NCI-H187 (cell line): ENCODE data around the gene TEPSIN.

Experiments
- DNase-seq, 2 experiments: peaks; one replicate each; lab custom pipeline; 2025; lab: John Stamatoyannopoulos, UW

The TEPSIN gene

DNA sequence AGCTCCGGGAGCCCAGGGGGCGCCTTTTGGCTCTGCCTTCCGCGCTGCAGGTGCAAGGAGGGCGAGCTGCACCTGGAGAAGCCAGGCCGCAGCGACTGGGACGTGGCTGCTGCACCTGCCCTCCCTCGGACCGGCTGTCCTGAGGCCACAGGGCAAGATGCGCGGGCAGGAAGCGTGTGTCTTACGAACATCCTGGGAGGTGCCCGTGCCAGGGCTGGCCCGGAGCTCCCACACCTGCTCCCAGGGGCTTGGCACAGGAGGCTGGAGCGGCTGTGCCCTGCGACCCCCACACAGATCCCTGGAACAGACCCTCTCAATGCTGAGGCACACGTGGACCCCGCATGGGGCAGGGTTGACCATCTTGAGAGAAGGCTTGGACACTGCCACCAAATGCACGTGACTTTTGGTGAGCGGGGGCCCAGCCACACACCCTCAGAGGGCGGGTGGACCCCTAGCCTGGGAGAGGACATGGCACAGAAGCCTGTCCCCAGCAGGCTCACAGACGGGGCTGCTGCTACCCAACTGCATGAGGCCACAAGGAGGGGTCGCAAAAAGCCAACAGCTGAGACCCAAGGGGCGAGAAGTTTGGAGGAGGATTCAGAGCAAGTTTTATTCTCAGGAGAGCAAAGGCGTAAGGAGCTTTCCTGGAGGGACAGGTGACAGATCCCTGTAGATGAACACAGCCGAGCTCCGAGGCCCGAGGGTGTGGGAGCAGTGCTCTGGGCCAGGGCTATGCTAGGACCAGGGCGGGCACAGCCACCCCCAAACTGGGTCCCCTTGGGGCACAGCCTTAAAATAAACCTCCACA, 11.6 kb upstream of the TEPSIN start:
- DNase-seq = no peak

DNA sequence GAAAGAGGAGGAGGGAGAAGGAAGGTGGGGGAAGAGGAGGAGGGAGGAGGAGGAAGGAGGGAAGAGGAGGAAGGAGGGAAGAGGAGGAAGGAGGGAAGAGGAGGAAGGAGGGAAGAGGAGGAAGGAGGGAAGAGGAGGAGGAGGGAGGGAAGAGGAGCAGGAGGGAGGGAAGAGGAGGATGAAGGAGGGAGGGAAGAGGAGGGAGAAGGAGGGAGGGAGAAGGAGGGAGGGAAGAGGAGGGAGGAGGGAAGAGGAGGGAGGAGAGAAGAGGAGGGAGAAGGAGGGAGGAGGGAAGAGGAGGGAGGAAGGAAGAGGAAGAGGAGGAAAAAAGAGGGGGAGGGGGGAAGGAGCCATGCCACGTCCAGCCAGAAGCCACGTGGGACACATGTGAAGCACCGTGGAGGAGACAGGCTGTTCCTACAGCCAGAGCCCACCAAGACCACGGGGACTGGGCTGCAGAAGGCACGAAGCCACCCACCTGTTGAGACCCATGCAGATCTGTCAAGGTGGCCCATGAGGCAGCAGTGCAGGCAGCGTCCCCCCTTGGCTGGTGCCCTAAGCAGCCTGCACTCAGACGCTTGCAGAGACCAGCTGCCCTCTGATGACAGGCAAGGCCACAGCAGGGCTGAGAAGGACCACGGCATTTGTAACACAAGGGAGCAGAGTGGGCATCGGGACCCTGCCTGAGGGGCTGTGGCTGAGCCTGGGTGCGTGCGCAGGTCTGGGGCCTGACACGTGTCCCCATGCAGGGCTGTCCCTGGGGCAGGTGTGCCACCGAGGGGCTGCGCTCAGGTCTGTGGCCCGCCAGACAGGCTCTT, 10.6 kb upstream of the TEPSIN start:
- DNase-seq = no peak

DNA sequence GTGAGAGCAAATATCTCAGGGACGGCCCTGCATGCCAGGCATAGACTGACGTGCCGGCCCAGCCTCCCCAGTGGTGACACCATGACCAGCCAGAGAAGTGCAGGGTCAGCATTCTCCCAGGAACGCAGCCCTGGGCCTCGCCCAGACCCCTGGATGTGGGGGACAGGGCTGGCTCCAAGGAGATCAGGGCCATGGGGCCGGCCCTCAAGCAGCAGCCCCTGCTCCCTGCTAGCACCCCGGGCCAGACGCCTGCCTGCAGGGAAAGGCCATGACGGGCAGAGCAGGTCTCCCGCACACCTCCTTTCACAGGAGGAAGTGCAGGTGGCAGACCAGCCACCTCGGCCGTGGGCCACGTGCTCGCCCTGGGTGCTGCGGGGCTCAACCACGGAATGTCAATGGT, 9.8 kb upstream of the TEPSIN start:
- no peak for DNase-seq

DNA sequence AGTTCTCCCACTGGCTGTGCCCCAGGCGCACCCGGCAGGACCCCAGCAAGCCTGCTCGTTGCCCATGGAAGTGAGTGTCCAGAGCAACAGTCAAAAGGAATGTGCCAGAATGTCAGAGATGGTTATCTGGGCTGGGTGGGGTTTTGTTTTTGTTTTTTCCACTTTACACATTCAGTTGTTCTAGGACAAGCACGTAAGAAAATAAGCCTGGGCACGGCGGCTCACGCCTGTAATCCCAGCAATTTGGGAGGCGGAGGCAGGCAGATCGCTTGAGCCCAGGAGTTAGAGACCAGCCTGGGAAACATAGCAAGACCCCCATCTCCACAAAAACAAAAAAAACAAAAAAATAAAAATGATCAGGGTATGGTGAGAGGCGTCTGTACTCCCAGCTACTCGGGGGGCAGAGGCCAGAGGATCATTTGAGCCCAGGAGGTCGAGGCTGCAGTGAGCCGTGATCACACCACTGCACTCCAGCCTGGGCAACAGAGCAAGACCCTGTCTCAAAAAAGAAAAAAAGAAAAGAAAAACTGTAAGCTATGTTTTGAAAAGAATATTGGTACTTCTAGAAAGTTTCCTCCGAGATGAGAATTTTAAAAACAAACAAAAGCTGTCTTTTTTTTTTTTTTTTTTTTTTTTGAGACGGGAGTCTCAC, 8.6 kb upstream of the TEPSIN start:
- no peak for DNase-seq

DNA sequence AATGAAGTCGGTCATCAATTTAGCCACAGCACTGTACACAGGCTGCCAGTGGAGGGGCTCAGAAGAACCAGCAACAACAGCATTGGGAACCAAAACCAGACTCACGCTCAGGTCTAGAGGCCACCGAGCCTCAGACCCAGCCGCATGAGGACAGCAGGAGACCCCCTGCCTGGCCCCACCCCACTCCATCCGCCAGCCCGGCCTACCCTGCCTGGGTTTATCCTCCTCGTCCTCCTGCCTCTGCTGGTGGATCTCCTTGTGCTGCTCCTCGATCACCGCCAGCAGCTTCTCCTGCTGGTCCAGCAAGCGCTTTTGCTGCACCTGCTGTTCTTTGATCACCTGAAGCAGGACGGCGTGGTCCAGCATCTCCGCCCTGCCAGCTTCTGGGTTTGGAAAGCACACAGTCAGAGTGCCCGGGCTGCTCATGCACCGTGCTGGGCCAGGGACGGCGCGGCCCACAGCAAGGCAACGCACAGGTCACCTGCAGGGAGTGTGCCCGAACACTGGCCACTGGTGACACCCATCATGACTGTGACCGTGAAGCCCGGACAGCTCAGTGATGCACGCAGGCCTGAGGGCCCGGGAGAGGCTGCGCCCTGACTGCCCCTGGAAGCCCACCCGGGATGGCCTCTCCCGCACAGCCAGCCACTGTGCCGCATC, 8.0 kb upstream of the TEPSIN start:
- no peak for DNase-seq

DNA sequence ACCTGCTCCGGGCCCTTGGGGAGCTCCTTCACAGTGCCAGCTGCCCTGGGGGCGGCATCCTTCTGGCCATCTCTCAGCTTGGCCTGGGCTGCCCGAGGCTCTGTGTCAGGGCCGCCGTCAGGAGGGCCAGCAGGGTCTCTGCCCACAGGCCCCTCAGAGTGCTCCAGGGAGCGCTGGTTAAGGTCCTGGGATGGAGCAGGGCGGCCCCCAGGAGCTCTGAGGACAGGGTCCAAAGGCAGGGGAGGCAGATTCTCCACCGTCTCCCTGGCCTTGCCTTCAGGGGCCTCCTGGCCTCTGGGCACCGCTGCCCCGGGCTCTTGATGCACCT, 7.5 kb upstream of the TEPSIN start:
- no peak for DNase-seq

DNA sequence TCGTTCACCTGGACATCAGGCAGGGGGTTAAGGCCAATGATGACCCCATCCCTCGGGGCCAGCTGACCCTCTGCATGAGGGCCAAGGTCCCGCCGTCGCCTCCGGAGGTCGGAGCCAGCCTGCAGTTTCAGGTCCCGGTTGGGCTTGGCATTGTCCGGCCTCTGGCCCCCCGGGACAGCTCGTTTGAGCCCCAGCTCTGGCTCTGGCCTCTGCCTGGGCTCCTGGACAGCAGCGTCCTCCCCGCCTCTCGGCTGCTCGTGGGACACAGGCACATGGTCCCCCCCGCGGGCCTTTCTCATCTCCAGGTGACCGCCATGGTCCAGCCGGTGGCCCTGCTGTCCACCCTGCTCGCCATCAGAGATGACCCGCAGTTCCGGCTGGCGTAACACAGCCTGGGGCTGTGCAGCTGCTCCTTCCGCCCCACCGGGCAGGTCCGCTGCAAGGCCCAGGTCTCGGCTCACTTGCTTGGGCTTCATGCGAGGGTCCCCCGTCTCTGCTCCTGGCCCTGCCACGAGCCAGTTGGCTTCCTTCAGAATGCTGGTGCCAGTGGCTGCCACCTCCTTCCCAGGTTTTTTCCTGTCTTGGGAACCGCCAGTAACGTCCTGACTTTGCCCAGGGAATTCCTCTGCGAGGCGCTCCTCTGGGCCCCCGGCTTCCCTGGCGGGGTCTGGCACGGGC, 6.9 kb upstream of the TEPSIN start:
- DNase-seq = no peak

DNA sequence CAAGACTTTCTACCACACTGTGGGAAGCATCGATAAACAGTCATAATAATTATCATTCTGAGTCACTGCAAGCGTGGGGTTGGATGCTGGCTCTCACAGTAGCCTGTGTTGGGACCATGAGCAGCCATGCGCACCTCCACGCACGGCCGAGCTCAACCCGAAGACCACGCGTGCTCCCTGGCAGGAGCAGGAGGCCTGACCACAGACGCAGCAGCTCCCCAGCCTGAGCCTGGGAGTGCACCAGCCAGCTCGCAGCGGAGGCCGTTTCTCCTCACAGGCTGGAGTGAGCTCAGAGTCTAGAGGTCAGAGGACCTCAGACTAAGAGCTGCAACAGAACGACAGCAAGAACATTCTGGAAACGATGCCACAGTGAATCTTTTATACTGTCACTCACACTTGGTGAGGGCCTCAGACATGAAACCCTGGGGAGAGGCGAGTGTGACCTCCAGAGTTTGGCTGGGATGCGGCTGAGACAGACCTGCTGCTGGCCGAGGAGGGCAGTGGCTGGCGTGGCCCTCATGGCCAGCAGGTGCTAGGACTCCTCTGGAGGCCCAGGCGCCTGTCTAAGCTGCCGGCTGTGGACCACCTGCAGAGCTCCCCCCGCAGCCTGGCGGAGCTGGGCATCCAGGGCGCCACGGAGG, 6.3 kb upstream of the TEPSIN start:
- DNase-seq = no peak

DNA sequence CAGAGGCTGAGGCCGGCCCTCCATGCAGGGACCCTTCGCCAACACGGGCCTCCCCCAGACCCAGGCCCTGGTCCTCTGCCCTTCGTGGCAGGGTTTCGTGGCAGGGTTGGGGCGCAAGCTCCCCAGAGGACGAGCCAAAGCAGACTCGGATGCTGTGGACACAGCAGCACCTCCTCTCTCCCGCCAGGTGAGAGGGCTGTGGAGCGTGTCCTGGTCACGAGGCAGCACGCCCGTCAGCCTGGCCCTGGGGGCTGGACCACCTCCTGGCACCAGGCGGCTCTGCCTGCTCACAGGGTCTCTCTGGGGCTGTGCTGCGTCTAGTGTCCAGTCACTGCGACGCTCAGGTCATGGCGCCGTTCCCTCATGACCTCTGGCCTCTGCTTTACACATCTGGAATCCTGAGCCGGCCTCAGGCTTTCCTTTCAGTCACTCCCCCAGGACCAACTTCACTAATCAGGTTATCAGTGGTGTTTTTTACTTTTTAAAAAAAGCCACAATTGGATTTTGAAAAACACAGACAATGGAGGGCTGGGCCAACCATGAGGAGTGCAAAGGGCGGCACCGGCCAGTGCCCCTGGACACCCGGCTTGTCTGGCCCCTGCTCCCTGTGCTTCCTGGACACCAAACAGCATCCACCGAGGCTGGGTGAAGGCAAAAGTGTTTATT, 5.6 kb upstream of the TEPSIN start:
- no peak for DNase-seq

DNA sequence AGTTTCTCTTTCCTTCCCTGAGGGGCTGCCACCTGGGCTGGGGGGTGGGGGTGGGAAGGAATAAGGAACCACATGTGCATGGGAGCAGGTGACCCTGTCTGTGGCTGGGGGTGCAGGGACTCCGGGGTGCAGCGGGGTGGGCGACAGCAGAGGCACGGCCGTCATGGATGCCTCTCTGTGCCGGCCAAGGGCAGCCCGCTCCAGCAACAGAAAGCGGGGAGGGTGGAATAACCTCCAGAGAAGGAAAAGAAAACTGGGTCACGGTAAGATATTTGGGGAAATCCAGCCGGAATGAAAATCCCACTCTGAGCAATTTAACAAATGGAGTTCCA, 4.4 kb upstream of the TEPSIN start:
- no peak for DNase-seq

DNA sequence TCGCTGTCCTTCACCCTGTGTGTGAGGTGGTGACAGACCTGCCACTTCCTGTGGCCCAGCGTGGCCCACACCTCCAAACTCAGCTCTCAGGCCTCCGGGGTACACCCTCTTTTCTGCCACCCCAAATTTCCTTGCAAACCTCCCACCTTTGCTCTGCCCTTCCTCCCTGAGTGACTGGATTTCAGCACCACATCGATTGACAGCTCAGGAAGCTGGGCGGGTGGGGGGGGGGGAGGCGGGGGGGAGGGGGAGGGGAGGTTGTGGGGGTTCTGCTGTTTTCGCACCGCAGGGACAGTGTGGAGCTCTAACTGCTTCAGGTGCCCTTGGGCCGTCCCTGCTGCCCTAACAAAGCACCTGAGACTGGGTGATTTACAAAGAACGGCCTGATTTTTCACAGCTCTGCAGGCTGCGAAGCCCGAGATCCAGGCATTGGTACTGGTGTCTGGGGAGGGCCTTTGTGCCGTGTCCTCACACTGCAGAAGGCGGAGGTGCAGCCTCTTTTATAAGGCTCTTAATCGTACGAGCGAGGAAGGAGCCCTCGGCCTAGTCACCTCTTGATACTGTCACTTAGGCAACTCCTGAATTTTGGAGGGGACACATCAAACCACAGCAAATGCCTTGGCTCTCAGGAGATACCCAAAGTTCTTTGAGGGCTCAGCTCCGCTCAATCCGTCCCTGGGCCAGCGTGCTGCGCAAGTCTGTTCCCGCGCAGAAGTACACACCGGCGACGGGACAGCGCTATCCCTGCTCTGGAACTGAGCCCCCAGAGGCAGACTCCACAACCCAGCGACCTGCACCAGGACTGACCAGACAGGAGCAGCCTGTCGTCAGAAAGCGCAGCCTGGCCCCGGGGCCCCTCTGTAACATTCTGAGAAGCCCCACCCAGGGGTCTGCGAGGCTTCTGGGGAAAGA, 3.8 kb upstream of the TEPSIN start:
- DNase-seq = no peak

DNA sequence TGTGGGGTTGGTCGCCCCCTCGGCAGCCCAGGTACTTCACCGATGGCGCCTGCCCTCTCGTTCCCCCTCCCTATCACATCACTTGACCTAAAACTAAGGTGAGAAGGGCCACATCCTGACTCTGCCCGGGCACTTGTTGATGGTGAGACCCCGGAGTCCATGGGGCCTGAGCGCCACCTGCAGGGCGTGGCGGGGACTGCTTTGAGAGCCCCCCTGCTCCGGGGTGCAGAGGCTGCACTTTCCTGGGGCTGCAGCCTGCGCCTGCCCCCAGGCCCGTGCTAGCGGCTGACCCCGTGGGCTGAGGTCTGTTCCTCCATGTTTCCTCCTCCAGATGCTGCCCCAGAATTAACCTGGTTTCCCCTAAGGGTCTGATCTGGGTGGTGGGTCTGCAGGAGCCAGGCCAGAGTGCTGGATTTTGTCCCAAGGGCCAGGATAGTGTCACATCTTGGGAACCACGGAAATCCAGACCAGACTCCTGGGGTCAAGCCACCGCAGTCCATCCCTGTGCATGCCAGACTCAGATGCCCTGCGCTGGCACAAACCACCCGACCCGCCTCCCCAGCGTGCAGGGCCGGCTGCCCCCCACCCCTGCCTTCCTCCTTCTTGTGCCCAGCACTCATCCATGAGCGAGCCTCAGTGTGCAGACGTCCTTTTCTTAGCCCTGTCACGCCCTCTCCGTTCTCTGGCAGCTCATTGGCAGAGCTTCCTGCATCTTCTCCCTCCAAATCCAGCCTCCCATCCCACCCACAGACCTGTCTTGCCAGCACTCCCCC, 3.0 kb upstream of the TEPSIN start:
- no peak for DNase-seq

DNA sequence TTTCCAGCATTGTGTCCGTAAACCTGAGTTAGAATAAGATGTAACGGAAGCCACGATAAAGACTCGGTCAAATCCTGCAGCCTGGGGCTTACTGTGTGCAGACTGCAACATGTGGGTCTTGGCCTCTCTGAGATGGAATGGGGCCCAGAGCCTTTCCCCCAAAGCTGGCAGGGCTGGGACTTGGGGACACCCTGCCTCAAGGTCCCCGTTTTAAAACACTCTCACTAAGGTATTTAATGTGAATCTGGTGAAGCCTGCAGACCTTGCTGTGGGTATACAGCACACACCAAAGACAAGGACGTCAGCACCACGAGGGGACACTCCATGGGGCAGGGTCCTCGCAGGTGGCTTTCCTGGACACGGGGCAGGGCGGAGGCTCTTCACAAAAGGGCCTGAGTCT, 2.3 kb upstream of the TEPSIN start:
- DNase-seq = no peak

DNA sequence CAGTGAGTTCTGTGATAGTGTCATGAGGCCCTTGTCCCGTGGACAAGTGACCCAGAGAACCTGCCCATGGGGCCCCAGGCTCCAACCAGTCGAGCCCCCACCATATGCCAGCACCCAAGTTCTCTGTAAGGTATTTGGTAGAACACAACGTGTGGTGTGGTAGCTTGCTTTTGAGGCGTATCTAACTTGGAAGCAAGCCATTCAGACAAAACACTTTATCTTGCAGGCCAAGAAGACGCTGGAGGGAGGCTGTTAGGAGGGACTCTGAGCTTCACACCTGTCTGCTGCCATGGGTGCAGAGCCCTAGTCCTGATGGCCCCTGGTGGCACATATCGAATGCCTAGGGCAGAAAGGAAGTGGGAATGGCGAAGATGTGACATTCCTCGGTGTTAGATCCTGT, 1.9 kb upstream of the TEPSIN start:
- no peak for DNase-seq

DNA sequence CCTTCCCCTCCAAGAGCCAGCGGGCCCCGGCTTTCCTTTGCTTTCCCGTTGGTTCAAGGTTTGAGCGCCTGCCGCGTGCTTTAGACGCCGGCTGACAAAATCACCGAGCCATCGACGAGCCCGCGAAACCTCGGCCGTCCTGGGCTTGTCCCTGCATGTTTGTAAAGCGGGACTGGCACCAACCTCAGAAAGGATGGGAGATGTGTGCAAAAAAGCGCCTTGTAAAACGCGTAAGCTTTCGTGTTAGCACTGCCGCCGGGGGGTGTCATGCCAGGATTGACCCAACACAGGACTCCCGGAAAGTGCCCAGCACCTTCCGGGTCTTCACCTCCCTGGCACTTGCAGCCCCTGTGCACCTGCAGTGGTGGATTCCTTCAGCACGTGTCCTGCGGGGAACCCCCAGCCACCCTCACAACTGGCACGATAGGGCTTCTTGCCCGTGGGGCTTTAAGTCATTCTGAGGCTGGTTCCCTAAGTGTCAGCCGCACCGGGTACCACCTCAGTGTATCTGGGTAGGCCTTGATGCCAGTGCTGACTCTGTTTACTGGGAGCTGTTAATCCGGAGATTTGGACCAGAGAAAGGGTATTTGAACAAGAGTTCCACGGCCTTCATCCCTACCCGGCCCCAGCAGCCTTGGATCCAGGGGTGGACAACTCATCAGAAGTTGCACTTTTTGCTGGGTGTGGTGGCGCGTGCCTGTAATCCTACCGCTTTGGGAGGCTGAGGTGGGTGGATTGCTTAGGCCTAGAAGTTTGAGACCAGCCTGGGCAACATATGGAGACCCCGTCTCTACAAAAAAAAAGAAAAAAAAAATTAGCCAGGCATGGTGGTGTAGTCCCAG, 1.1 kb upstream of the TEPSIN start:
- no peak for DNase-seq

DNA sequence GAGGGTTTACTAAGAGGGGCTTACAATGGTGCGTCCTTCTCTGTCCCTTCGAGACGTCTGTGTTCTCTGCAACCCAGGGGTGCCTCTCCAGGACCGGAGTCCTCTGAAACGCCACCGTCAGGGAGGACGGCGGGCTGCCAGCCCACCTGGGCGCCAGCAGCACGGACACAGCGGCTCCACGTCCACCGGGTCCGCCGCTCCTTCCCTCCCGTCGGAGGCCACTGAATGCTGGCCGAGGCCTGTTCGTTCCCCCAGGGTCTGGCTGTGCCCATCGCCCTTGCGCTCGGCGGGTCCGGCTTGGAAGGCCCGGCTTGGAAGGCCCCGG, 403 bp downstream of the TEPSIN start:
- DNase-seq = no peak

DNA sequence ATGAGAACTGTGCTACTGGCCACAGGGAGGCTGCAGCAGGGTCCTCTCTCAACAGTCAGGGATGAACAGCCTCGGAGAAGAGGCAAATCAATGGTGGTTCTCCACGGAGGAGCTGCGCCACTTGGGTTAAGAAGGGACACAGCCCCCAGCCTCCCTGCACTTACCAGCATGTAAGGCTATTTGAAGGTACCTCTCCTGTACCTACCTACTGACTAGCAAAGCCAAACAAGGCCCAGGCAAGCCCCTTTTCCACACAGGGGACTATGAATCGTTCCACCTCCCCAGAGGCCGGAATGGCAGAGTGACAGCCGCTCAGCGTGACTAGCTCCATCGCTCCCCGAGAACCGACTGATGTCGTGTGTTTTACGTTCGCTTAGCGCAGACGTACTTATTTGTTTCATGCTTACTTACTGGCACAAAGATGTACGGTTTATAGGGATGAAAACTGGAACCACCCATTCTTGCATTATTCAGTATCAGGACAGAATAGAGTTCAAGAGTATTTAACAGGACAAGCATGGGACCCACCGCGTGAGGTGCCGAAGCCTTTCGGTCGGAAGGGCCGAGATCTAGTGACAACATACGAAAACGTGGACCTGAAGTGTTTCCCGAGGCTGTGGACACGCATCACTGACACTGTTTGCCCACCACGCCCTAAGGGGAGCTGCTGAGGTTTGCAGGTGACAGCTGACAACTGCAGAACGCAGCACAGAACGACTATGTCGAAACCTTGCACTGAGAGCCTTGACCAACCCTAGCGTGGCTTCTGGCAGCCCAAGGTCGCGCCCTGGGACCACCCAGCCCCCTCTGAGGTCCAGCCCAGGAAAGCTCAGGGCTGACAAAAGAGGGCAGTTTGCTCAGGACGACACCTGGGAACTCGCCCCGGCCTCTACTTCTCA, 1.0 kb downstream of the TEPSIN start:
- DNase-seq = peak; percentile 29 to 54
